H9 (cell line): Measurements from ENCODE around the gene NKAIN2. TPM values are rescaled to one million over a fixed set of nuclear protein-coding genes. Genes with fewer than 3 reads are reported as not detected.

Experiments used
- DNase-seq: peaks from one replicate; pipeline ENCODE4 v3.0.0-alpha.2; 2017
- H2AFZ ChIP-seq: one replicate; pipeline ENCODE4 v1.6.1; 2013; ENCODE audit warnings: mild to moderate bottlenecking, low read length, control low read depth, moderate library complexity
- H2AK5ac ChIP-seq: 2 replicates; pipeline ENCODE4 v1.6.1; 2013; ENCODE audit warnings: low read length, control low read depth, mixed read lengths; ENCODE audit not compliant: insufficient read length
- H2BK120ac ChIP-seq: one replicate; pipeline ENCODE4 v1.6.1; 2013; ENCODE audit warnings: low read depth, mild to moderate bottlenecking, low read length, control low read depth, inconsistent platforms; ENCODE audit not compliant: poor library complexity, severe bottlenecking
- H2BK12ac ChIP-seq: 2 replicates; pipeline ENCODE4 v1.6.1; 2013; ENCODE audit warnings: low read length, control low read depth, mixed read lengths, low read depth; ENCODE audit not compliant: insufficient read length
- H2BK15ac ChIP-seq: 2 replicates; pipeline ENCODE4 v1.6.1; 2013; ENCODE audit warnings: low read depth, low read length, control low read depth
- H2BK20ac ChIP-seq: one replicate; pipeline ENCODE4 v1.6.1; 2013; ENCODE audit warnings: low read depth, mild to moderate bottlenecking, low read length, control low read depth, inconsistent platforms; ENCODE audit not compliant: poor library complexity, severe bottlenecking
- H2BK5ac ChIP-seq: 2 replicates; pipeline ENCODE4 v1.6.1; 2013; ENCODE audit warnings: low read length, control low read depth, mixed read lengths; ENCODE audit not compliant: insufficient read length
- H3K14ac ChIP-seq: 2 replicates; pipeline ENCODE4 v1.6.1; 2013; ENCODE audit warnings: low read length, control low read depth; ENCODE audit not compliant: insufficient read depth
- H3K18ac ChIP-seq: 2 replicates; pipeline ENCODE4 v1.6.1; 2013; ENCODE audit warnings: low read depth, mild to moderate bottlenecking, mixed read lengths, low read length, control low read depth; ENCODE audit not compliant: insufficient read length
- H3K23ac ChIP-seq: 2 replicates; pipeline ENCODE4 v1.6.1; 2013; ENCODE audit warnings: low read length, control low read depth, mixed read lengths, low read depth; ENCODE audit not compliant: insufficient read length
- H3K23me2 ChIP-seq: 2 replicates; pipeline ENCODE4 v1.6.1; 2013; ENCODE audit warnings: low read depth, mild to moderate bottlenecking, mixed read lengths, low read length, control low read depth; ENCODE audit not compliant: insufficient read length, poor library complexity, severe bottlenecking
- H3K27ac ChIP-seq: 2 replicates; pipeline ENCODE4 v1.5.1; 2013; ENCODE audit warnings: low read length, control low read depth, mixed read lengths, low read depth; ENCODE audit not compliant: insufficient read length
- H3K27me3 ChIP-seq: 2 replicates; pipeline ENCODE4 v1.6.1; 2013; ENCODE audit warnings: low read length, control low read depth, inconsistent platforms; ENCODE audit not compliant: insufficient read depth
- H3K4ac ChIP-seq: 2 replicates; pipeline ENCODE4 v1.6.1; 2013; ENCODE audit warnings: low read depth, mild to moderate bottlenecking, control low read depth, inconsistent platforms, low read length, moderate library complexity
- H3K4me1 ChIP-seq: 2 replicates; pipeline ENCODE4 v1.6.1; 2013; ENCODE audit warnings: low read length, control low read depth, inconsistent platforms; ENCODE audit not compliant: insufficient read depth
- H3K4me2 ChIP-seq: 2 replicates; pipeline ENCODE4 v1.6.1; 2013; ENCODE audit warnings: low read length, control low read depth, mixed read lengths; ENCODE audit not compliant: insufficient read length, insufficient read depth
- H3K56ac ChIP-seq: 2 replicates; pipeline ENCODE4 v1.6.1; 2013; ENCODE audit warnings: low read depth, mild to moderate bottlenecking, mixed read lengths, low read length, control low read depth; ENCODE audit not compliant: insufficient read length
- H3K79me1 ChIP-seq: 2 replicates; pipeline ENCODE4 v1.6.1; 2013; ENCODE audit warnings: low read depth, mild to moderate bottlenecking, moderate library complexity, low read length, control low read depth, inconsistent platforms; ENCODE audit not compliant: insufficient read depth, poor library complexity, severe bottlenecking
- H3K79me2 ChIP-seq: 2 replicates; pipeline ENCODE4 v1.6.1; 2013; ENCODE audit warnings: low read length, control low read depth, inconsistent platforms; ENCODE audit not compliant: insufficient read depth
- H3K9ac ChIP-seq: 2 replicates; pipeline ENCODE4 v1.6.1; 2013; ENCODE audit warnings: low read length, control low read depth, mixed read lengths; ENCODE audit not compliant: insufficient read length; ENCODE audit errors: extremely low read depth
- H3K9me3 ChIP-seq: one replicate; pipeline ENCODE4 v1.6.1; 2013; ENCODE audit warnings: low read depth, low read length, inconsistent platforms; ENCODE audit not compliant: control insufficient read depth
- H3T11ph ChIP-seq: one replicate; pipeline ENCODE4 v1.6.1; 2013; ENCODE audit warnings: mild to moderate bottlenecking, low read length, control low read depth, inconsistent platforms
- H4K20me1 ChIP-seq: one replicate; pipeline ENCODE4 v1.6.1; 2013; ENCODE audit not compliant: control insufficient read depth, insufficient read length, insufficient read depth
- H4K5ac ChIP-seq: 2 replicates; pipeline ENCODE4 v1.6.1; 2013; ENCODE audit warnings: low read depth, mild to moderate bottlenecking, mixed read lengths, low read length, control low read depth; ENCODE audit not compliant: insufficient read length
- H4K8ac ChIP-seq: replicated peaks from 2 replicates; pipeline ENCODE4 v1.6.1; 2013; ENCODE audit warnings: low read length, control low read depth, mixed read lengths, low read depth; ENCODE audit not compliant: insufficient read length
- H4K91ac ChIP-seq: 2 replicates; pipeline ENCODE4 v1.6.1; 2013; ENCODE audit warnings: low read depth, mild to moderate bottlenecking, moderate library complexity, mixed read lengths, low read length, control low read depth; ENCODE audit not compliant: insufficient read length
- H3K27ac Mint-ChIP-seq, 3 experiments: 2 replicates in 2 of 3; 3 replicates in 1 of 3; pipeline ENCODE4 v1.8.0; 2020 to 2021; ENCODE audit warnings: mixed read lengths in 3 of 3, mild to moderate bottlenecking in 1 of 3, moderate library complexity in 1 of 3
- H3K27me3 Mint-ChIP-seq: 2 replicates; pipeline ENCODE4 v1.8.0; 2021; ENCODE audit warnings: low read depth, mild to moderate bottlenecking, moderate library complexity, mixed read lengths
- H3K36me3 Mint-ChIP-seq, 3 experiments: 2 replicates in 2 of 3; 3 replicates in 1 of 3; pipeline ENCODE4 v1.8.0; 2020 to 2021; ENCODE audit warnings: low read depth in 3 of 3, mixed read lengths in 3 of 3; ENCODE audit not compliant: insufficient read depth in 1 of 3
- H3K4me1 Mint-ChIP-seq, 2 experiments: 2 replicates each; pipeline ENCODE4 v1.8.0; 2020; ENCODE audit warnings: mixed read lengths in 2 of 2
- H3K4me3 Mint-ChIP-seq, 2 experiments: 2 replicates in 1 of 2; 3 replicates in 1 of 2; pipeline ENCODE4 v1.8.0; 2020 to 2021; ENCODE audit warnings: mild to moderate bottlenecking in 2 of 2, mixed read lengths in 2 of 2, moderate library complexity in 1 of 2
- H3K9me3 Mint-ChIP-seq, 2 experiments: 2 replicates in 1 of 2; 3 replicates in 1 of 2; pipeline ENCODE4 v1.8.0; 2020; ENCODE audit warnings: mild to moderate bottlenecking in 2 of 2, mixed read lengths in 2 of 2, moderate library complexity in 1 of 2
- WGBS: extraction: QIAGEN DNeasy Blood & Tissue Kit; methylation state at CpG from one replicate; pipeline ENCODE4 v1.1.7; 2013; ENCODE audit warnings: missing lambda C conversion rate, low lambda C conversion rate, mixed read lengths; ENCODE audit not compliant: insufficient read length; ENCODE audit errors: extremely low coverage; 5-methylcytosine and 5-hydroxymethylcytosine counted together
- total RNA-seq: library from RNA; stranded (reverse); gene quantifications from 2 replicates; pipeline ENCODE4 v1.2.1, GENCODE V29; 2021
- TF ChIP-seq, protein P1 (sequence below): fragments of 200-600 bp; sonication (generic); conservative IDR thresholded peaks from 3 replicates; pipeline ENCODE4 v1.8.0; 2021; ENCODE audit warnings: antibody characterized with exemption, mild to moderate bottlenecking

Gene NKAIN2
- total RNA-seq, 1 experiment from 2014 or later, result 0.17 TPM

DNA sequence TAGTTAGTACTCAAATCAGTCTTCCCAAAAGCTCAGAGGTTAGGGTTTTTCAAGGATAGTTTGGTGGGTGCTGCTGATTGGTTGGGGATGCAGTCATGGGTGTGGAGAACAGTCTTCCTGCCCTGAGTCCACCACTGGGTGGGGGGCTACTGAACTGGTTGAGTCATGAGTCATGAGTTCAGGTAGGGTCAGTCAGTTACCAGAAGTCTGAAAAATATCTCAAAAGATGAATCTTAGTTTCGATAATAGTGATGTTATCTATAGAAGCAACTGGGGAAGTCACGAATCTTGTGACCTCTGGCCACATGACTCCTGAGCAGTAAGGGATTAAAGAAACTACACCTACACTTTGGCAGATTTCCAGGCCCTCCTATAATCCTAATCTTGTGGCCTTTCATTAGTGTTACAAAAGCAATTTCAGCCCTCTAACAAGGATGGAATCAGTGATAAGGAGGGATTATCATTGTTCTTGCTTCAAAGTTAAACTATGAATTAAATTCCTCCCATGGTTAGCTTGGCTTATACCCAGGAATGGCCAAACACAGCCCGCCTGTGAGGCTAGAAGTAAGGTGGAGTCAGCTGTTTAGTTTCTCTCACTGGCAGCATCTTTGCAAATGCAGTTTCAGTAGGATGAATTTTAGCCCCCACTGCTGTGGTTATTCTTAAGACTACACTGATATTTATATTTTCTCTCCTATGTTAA, 33.3 kb upstream of the NKAIN2 start:
- no peak overlapping the region for H3K56ac ChIP-seq
- Mint-ChIP-seq H3K27me3 (no peaks in the 10 kb centered on the region), H3K9me3 (no peaks in the 10 kb centered on the region), H3K4me3 (0 out of 5 replicates have a peak overlapping the region, but pooled peaks of 1 of the 2 experiments have one; percentile 22), H3K36me3 (peaks cover 0 to 6% (median 2%) of the 10 kb centered on the region in 3 experiments; a peak in 3 of 7 replicates), H3K27ac (peak overlapping the region; percentile 86 to 95 (median 93); a peak in 5 of 7 replicates), H3K4me1 (peaks cover 45 to 46% of the 10 kb centered on the region in 2 experiments)
- no peak for DNase-seq
- H2BK15ac ChIP-seq, result no peak overlapping the region
- no peak overlapping the region for H3K23ac ChIP-seq
- H4K5ac ChIP-seq, result no peak overlapping the region
- H2BK5ac ChIP-seq, result no peak overlapping the region
- no peaks in the 10 kb centered on the region for H3K23me2 ChIP-seq
- H2BK20ac ChIP-seq, result no peak overlapping the region
- no peak overlapping the region for H3K14ac ChIP-seq
- TF ChIP-seq, protein P1, sequence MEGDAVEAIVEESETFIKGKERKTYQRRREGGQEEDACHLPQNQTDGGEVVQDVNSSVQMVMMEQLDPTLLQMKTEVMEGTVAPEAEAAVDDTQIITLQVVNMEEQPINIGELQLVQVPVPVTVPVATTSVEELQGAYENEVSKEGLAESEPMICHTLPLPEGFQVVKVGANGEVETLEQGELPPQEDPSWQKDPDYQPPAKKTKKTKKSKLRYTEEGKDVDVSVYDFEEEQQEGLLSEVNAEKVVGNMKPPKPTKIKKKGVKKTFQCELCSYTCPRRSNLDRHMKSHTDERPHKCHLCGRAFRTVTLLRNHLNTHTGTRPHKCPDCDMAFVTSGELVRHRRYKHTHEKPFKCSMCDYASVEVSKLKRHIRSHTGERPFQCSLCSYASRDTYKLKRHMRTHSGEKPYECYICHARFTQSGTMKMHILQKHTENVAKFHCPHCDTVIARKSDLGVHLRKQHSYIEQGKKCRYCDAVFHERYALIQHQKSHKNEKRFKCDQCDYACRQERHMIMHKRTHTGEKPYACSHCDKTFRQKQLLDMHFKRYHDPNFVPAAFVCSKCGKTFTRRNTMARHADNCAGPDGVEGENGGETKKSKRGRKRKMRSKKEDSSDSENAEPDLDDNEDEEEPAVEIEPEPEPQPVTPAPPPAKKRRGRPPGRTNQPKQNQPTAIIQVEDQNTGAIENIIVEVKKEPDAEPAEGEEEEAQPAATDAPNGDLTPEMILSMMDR, result no peak
- H4K8ac ChIP-seq, result no peak overlapping the region
- H2BK12ac ChIP-seq, result no peak overlapping the region
- no peak overlapping the region for H3K18ac ChIP-seq
- no peaks in the 10 kb centered on the region for H3K79me1 ChIP-seq
- no peak overlapping the region for H3K4me2 ChIP-seq
- no peaks in the 10 kb centered on the region for H3K9me3 ChIP-seq
- H4K91ac ChIP-seq, result no peak overlapping the region
- H3K27me3 ChIP-seq, result no peaks in the 10 kb centered on the region
- no peak overlapping the region for H2BK120ac ChIP-seq
- H3K79me2 ChIP-seq, result no peaks in the 10 kb centered on the region
- H2AK5ac ChIP-seq, result no peak overlapping the region
- H3K9ac ChIP-seq, result no peak overlapping the region
- no peak overlapping the region for H2AFZ ChIP-seq
- H4K20me1 ChIP-seq, result no peaks in the 10 kb centered on the region
- no peak overlapping the region for H3T11ph ChIP-seq
- H3K27ac ChIP-seq, result no peak overlapping the region
- no CpG with 5 or more reads among the region's 3 CpGs for WGBS
- H3K4ac ChIP-seq, result no peak overlapping the region
- peaks cover 17% of the 10 kb centered on the region for H3K4me1 ChIP-seq
